NCI-H1436 treated with DMSO at 0.1 percent for 48 hours (cell line): ENCODE results near the gene KRTAP10-9.
"Not testable (repeated sequence)": the region's sequence is repeated elsewhere in the genome, so short reads cannot be mapped to it uniquely, and the experiment has no call there.

Source experiments
- DNase-seq: peaks from one replicate; lab custom pipeline; 2025; lab: John Stamatoyannopoulos, UW

The KRTAP10-9 gene

GRCh38 chr21:44595524-44595923 lies 31.4 kb upstream of the KRTAP10-9 start:
- no peak for DNase-seq

DNA sequence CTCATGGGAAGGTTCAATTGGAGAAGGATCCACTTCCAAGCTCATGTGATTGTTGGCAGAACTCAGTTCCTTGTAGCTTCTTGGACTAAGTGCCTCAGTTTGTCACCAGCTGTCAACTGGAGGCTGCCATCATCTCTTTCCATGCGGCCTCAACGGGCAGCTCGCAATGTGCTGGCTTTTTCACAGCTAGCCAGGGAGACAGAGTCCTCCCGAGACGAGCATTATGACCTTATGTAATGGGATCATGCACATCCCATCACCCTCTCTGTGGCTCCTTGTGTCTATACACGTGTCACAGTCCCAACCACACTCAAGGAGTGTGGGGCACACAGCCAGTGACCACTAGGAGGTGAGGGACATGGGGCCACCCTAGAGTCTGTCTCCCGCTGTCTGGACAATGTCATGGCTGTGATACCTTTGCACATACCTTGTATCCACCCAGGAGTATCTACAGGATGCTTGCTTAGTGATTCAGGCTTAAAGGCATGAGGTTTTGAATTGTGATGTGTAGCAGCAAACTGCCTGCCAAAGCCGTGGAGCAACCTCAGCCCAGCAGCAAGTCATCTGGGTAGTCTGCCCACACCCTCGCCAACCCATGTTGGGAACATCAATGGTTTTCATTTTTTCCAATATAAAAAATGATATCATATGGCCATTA lies 30.7 kb upstream of the KRTAP10-9 start:
- no peak for DNase-seq

- DNase-seq, result no peak
These were observed 28.8 kb upstream of the KRTAP10-9 start for GRCh38 chr21:44598061-44598460.

- no peak for DNase-seq
These were observed 27.4 kb upstream of the KRTAP10-9 start for GRCh38 chr21:44599264-44600029.

GRCh38 chr21:44600118-44600978 lies 26.5 kb upstream of the KRTAP10-9 start, which contains the start of gene KRTAP10-7:
TSS of gene KRTAP10-7 (plus strand) at chr21:44600597. CDS start at chr21:44600622, 25 bp downstream.
- DNase-seq, result not testable (repeated sequence)

GRCh38 chr21:44601091-44601490 lies 25.8 kb upstream of the KRTAP10-9 start:
- DNase-seq, result not testable (repeated sequence)

GRCh38 chr21:44601596-44602462 lies 25.1 kb upstream of the KRTAP10-9 start:
- DNase-seq, result no peak

- DNase-seq, result no peak
These were observed 24.4 kb upstream of the KRTAP10-9 start for GRCh38 chr21:44602463-44602850.

GRCh38 chr21:44603109-44603875 lies 23.6 kb upstream of the KRTAP10-9 start:
- no peak for DNase-seq

GRCh38 chr21:44603911-44604310 lies 23.0 kb upstream of the KRTAP10-9 start:
- DNase-seq, result no peak

GRCh38 chr21:44606495-44606894 lies 20.4 kb upstream of the KRTAP10-9 start:
- no peak for DNase-seq

- no peak for DNase-seq
These were observed 17.7 kb upstream of the KRTAP10-9 start for GRCh38 chr21:44609193-44609592.

DNA sequence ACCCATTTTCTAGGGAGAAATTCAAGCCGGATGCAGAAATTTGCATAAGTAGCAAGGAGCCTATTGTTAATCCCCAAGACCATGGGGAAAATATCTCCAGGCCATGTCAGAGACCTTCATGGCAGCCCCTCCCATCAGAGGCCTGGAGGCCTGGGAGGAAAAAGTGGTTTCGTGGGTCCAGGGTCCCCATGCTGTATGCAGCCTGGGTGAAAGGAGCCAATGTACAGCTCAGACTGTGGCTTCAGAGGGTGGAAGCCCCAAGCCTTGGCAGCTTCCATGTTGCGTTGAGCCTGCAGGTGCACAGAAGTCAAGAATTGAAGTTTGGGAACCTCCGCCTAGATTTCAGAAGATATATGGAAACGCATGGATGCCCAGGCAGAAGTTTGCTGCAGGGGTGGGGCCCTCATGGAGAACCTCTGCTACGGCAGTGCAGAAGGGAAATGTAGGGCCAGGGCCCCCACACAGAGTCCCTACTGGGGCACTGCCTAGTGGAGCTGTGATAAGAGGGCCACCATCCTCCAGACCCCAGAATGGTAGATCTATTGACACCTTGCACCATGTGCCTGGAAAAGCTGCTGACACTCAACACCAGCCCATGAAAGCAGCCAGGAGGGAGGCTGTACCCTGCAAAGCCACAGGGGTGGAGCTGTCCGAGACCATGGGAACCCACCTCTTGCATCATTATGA lies 16.6 kb upstream of the KRTAP10-9 start:
- DNase-seq, result not testable (repeated sequence)

DNA sequence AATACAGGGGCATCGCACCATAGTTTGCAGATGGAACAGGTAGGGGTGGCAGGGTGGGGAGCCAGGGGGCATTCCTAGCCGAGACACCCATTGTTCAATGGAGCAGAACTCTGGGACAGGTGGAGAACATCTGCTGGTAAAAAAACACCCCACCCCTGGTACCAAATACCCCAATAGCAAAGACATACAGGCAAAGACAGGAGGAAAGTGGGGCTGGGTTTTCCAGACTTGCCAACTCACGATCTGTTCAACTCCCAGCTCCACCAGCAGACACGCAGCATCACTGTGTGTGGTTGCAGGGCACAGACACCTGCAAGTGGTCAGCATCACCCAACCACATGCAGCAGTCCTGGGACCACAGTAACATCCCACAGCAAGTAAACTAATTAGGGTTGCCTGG lies 15.3 kb upstream of the KRTAP10-9 start:
- no peak for DNase-seq

DNA sequence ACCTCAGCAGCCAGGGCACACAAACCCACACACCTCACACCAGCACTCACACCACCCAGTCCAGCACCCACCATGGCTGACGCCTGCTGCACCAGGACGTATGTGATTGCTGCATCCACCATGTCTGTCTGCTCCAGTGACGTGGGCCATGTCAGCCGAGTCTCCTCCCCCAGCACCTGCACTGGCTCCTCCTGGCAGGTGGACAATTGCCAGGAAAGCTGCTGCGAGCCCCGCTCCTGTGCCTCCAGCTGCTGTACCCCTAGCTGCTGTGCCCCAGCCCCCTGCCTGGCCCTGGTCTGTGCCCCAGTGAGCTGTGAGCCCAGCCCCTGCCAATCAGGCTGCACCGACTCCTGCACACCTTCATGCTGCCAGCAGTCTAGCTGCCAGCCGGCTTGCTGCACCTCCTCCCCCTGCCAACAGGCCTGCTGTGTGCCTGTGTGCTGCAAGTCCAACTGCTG lies 14.8 kb upstream of the KRTAP10-9 start, which contains the start of gene KRTAP10-8:
TSS of gene KRTAP10-8 (plus strand) at position 51 of the 458 bp plus-strand sequence. CDS start at position 73, 22 bp downstream.
- no peak for DNase-seq

DNA sequence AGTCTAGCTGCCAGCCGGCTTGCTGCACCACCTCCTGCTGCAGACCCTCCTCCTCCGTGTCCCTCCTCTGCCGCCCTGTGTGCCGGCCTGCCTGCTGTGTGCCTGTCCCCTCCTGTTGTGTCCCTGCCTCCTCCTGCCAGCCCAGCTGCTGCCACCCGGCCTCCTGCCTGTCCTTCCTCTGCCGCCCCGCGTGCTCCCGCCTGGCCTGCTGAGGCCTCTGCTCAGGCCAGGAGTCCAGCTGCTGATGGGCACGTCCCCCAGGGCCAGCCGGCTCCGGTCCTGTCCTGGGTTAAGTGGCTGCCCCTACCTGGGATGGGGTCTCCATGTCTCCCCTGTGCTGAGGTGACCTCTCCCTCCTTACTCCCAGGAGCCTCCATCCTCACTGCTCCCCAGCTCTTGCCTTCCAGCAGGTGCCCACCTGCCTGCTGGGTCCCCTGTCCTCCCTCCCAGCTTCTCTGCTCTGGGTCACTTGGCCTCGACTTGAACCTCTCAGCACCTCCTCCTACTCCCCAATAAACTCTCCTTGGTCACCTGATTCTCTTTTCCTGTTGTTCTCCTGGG lies 14.1 kb upstream of the KRTAP10-9 start:
- no peak for DNase-seq

DNA sequence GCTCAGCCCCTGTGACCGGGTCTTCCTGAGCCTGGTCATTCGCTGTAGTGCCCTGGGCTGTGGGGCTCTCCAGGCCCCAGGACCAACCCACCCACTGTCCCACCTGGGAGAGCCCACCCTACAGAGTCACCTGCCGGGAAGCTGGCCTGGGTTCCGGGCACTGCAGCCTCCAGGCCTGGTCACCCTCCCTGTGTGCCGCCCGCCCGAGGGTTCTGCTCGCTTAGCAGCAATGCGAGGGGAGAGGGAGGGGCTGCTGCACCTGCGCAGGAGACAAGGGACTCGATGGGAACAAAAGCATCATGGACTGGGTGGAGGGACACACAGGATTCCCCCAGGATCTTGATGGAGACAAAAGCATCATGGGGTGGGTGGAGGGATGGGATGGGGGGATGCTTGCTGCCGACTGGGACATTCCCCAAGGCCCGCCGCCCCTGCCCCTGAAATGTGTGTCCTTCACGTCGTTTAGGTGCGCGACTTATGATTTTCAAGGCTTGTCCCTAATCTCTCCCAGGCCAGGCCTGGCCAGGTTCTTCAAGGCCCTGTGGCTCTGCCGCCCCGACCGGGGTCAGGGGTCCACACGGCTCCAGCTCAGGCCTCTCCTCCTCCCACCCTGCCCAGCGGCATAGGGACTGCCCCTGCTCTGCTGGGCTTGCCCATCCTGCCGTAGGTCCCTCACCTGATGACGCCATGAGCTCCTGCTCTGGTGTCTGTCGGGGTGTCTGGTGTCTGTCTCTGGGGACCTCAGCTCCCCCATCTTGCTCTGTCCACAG lies 13.3 kb upstream of the KRTAP10-9 start:
- no peak for DNase-seq

- no peak for DNase-seq
These were observed 12.7 kb upstream of the KRTAP10-9 start for GRCh38 chr21:44614161-44614631.

GRCh38 chr21:44614961-44615391 lies 11.9 kb upstream of the KRTAP10-9 start:
- no peak for DNase-seq
